Inferior parietal cortex (tissue), 1 donor: ENCODE results near the gene NUDT9.
A peak's percentile ranks its signal among the peaks of the same experiment; 100 is the strongest.
"Not testable (repeated sequence)": the region's sequence is repeated elsewhere in the genome, so short reads cannot be mapped to it uniquely, and the experiment has no call there.

Experiments
- DNase-seq: peaks from one replicate; pipeline ENCODE4 v3.0.0-alpha.2; 2016; ENCODE audit errors: extremely low spot score

NUDT9 gene, protein sequence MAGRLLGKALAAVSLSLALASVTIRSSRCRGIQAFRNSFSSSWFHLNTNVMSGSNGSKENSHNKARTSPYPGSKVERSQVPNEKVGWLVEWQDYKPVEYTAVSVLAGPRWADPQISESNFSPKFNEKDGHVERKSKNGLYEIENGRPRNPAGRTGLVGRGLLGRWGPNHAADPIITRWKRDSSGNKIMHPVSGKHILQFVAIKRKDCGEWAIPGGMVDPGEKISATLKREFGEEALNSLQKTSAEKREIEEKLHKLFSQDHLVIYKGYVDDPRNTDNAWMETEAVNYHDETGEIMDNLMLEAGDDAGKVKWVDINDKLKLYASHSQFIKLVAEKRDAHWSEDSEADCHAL

DNA sequence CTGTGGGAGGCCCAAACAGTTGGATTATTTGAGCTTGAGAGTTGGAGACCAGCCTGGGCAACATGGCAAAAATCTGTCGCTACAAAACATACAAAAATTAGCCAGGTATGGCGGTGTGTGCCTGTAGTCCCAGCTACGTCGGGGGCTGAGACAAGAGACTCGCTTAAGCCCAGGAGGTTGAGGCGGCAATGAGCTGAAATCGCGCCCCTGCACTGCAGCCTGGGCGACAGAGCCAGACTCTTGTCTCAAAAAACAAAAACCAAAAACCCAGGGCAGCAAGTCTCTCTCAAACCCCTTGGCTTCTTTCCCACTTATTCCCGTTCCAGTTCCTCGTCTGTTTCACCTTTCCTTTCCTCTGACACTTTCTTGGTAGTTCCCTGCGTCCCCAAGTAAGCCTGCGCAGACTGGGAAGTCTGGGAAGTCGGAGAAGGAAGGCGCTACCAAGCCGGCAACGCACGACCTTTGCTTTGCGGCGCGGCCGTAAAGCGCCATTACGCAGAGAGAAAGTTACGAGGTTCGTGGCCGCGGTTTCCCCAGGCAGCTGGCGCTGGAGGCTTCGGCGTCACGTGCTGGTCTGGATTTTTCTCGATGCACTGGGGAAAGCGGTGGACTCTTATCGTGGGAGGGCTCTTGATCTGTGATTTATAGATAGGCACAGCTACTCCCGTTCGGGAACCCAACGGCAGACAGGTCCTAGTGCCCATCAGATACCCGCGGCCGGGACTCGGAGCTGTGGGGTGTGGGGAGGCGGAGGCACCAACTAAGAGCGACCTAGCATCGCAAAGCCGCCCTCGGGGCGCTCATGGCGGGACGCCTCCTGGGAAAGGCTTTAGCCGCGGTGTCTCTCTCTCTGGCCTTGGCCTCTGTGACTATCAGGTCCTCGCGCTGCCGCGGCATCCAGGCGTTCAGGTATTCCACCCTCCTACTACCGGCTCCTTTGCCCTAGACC lies at the start of gene NUDT9:
Gene NUDT9, plus strand, starts transcription at position 470 of the 949 bp plus-strand sequence. Its CDS starts 333 bp downstream, at position 803.
- peak; percentile 94 for DNase-seq

DNA sequence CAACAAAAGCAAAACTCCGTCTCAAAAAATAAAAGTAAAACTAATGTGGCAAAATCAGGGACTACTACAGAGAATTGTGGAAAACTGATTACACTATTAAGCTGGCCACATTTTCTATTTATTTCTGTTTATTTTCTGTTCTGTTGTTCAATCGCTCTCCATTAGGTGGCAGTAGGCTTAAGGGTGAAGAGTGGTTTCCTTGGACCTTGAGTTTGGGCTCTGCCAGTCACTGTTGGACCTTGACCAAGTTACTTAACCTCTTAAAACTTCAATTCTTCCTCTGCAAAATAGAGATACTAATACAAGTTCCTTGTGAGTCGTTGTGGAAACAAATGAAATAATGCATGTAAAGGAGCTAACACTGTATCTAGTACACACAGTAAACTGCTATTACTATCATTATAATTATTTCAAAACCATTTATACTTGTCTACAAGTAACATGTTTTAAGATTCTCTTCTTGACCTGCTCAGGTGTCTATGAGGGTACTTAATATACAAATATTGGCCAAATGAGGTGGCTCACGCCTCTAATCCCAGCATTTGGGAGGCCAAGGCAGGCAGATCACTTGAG lies 46.6 kb upstream of the NUDT9 start:
- DNase-seq: peak; percentile 68

DNA sequence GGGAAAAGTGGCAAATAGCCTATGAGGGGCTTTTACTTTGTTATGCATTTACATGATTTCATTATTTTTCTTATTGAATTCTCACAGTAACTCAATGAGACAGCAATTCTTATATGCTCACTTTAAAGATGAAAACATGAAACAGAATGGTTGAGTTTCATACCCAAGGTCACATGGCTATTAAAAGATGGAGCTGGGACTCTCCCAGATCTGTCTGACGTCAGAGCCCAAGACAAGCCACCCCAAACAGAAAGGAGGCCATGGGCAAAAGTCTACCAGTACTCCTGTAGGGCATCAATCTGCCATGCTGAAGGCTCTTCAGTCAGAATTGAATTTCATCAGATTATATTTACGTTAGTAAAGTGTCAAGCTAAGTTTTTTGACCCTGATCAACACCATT lies 44.6 kb upstream of the NUDT9 start:
- DNase-seq: no peak

DNA sequence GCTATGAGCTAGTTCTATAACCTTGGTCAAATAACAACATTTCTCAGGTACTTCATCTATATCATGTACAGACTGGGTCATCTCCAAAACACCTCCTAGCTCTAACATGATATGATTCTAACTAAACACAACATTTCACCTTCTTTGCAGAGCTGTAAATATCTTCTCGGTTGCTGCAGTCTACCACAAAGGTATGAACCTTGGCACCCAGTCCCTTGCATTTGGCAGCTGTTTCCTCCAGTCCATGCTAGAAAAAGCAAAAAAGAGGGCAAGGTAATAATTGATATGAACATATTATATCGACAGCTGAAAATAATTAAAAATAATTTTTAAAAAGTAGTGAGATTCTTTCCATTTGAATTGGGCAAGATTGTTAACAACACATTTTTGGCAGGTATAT lies 40.3 kb upstream of the NUDT9 start:
- no peak for DNase-seq

DNA sequence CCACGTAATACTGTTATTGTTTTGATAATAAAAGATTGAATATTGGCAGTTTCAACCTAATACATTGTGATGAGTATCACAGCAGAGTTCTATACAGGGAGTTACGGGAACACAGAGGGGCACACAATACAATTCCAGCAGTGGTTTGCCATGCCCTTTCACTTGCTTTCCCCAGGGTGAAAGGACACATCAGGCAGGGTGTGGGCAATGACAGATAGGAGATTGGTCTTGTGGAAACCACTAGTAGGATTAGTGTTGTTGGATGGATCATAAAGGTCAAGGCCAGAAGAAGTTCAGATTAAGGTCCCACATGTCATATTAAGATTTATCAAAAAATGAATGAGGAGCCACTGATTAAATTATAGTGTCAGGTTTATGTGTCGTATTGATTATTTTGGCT lies 39.4 kb upstream of the NUDT9 start:
- no peak for DNase-seq

DNA sequence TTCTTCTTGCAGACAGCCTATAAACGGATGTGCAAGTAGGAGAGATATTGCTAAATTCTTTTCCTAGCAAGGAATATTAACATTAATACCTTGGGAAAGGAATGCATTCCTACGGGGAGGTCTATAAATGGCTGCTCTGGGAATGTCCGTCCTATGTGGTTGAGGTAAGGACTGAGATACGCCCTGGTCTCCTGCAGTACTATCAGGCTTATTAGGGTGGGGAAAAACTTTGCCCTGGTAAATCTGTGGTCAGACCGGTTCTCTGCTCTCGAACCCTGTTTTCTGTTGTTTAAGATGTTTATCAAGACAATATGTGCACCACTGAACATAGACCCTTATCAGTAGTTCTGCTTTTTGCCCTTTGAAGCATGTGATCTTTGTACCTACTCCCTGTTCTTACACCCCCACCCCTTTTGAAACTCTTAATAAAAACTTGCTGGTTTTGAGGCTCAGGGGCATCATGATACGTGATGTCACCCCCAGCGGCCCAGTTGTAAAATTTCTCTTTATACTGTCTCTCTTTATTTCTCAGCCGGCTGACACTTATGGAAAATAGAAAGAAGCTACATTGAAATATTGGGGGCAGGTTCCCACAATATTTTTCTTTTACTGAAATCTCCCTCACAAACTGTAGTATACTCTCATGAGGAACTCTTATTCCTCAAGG lies 37.8 kb upstream of the NUDT9 start:
- DNase-seq: not testable (repeated sequence)

DNA sequence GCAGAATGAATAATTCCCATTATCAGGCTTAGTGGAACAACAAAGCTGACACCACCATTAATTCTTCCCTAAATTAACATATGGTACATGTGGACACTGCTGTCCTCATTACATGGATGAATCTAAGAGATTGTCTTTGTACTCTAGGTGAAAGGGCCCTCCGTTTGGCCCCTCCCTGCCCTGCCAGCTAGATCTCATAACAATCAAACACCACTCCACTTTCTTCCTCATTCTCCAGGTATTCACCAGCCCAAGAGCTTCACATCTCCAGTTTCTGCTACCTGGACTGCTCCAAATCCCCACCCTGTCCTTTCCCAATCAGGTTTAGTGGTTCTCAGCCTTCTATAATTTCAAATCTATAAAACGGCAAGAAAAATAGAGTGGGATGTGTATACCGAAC lies 35.1 kb upstream of the NUDT9 start:
- DNase-seq: no peak

DNA sequence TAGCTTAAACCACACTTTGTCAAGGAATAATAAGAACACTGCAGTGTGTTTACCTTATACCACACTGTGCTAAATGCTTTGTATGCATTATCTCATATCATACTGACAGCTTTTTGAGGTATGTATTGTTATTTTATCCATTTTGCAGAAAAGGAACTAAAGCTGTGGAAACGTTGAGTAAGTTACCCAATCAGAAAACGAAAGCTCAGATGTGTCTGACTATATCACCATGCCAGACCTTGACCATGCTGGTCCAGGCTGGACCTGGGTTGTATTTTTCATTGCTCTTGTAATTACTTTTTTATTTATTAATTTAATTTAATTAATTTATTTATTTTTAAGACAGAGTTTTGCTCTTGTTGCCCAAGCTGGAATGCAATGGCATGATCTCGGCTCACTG lies 33.5 kb upstream of the NUDT9 start:
- DNase-seq: no peak

DNA sequence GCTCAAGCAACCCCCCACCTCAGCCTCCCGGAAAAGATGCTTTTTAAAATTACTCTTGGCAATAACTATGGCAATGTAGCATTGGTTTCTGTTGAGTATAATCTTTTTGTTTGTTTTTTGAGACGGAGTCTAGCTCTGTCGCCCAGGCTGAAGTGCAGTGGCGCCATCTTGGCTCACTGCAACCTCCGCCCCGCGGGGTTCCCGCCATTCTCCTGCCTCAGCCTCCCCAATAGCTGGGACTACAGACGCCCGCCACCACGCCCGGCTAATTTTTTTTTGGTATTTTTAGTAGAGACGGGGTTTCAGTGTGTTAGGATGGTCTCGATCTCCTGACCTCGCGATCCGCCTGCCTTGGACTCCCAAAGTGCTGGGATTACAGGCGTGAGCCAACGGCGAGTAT lies 32.3 kb upstream of the NUDT9 start:
- not testable (repeated sequence) for DNase-seq

DNA sequence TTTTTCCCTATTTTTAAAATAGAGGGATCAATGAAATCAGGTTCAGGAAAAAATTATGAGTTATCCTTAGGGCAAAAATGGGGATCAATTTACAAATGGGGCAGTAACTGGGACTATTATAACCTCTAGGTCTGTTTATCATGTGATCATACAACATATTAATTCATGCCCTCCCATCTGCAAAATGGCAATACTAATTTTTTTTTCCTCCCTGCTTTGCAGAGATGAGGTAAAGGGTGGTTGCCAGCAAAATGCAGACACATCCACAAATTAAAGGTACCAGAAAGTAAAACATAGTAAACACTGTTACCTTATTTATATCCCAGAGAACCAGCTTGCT lies 31.9 kb upstream of the NUDT9 start:
- no peak for DNase-seq

DNA sequence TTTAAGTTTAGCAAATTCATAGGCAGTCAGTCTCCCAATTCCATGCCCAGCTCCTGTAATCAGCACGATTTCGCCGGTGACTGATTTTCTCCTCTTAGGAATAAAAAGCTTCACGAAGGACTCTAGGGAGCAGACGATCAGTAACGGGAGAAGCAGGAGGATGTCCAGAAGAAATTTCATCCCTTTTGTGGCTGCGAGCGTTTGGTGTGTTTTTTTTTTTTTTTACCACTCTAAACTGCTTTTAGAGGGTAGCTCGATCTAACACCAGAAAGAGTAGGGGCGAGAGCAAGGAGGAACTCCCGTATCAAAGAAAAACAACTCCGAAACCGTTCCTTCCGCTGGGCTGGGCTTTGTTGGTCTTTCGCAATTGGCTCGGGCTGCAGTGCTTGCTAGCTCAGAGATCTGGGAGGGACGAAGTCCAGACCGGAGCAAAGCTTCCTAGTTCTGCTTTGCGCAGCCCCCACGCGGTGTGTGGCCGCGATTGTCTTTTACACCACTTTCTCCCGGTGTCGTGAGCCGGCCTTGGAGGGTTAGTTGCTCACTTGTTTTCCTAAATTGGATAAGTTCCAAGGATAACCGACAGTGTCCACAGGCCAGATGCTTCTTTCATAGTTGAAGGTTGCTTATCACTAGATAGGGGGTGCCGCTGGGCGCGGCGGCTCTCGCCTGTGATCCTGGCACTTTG lies 31.3 kb upstream of the NUDT9 start, which contains the start of gene HSD17B11:
Gene HSD17B11, minus strand, starts transcription at position 298 of the 685 bp plus-strand sequence. Its CDS starts 118 bp downstream, at position 180.
- peak; percentile 91 for DNase-seq

DNA sequence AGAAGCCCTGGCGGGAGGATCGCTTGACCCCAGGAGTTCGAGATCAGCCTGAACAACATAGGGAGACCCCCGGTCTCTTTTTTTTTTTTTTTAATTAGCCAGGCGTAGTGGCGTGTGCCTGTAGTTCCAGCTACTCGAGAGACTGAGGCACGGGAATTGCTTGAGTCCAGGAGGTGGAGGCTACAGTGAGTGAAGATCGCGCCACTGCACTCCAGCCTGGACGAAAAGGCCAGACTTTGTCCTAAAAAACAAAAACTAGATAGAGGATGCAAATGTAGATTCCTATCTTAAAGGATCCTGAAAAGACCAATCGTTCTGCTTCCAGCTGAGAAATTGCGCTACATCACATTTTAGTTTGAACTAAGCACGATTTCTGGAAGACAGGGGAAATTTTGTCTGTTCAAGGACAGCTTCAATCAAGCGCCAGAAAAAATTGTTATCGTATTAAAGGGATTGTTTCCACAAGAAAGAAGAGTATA lies 30.8 kb upstream of the NUDT9 start:
- no peak for DNase-seq

DNA sequence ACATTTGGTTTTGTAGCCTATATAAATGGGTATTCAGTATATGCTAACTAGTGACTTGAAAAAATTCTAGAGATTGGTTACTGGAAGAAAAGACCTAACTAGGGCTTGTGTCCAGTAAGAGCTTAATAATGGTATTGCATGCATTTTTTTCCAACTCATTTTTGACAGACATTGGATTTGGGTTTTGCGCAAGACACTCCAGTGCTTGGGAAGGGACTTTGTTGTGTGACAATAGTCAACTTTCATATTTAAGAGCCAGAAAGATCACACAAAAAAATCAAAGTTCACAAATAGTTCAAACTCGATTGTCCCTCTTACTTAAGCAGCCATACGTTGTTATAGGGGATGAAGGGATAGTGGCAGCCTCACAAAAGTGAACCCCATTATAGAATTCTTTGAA lies 30.2 kb upstream of the NUDT9 start:
- DNase-seq: no peak

DNA sequence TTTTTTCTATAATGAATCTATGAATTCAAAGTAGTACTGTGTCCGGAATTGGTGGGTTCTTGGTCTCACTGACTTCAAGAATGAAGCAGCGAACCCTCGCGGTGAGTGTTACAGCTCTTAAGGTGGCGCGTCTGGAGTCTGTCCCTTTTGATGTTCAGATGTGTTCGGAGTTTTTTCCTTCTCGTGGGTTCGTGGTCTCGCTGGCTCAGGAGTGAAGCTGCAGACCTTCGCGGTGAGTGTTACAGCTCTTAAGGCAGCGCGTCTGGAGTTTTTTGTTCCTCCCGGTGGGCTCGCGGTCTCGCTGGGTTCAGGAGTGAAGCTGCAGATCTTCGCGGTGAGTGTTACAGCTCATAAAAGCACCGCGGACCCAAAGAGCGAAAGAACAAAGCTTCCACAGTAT lies 27.3 kb upstream of the NUDT9 start:
- not testable (repeated sequence) for DNase-seq

DNA sequence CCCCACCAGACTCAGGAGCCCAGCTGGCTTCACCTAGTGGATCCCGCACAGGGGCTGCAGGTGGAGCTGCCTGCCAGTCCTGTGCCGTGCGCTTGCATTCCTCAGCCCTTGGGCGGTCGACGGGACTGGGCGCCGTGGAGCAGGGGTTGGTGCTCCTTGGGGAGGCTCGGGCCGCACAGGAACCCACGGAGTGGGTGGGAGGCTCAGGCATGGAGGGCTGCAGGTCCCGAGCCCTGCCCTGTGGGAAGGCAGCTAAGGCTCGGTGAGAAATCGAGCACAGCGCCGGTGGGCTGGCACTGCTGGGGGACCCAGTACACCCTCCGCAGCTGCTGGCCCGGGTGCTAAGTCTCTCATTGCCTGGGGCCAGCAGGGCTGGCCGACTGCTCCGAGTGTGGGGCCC lies 26.5 kb upstream of the NUDT9 start:
- DNase-seq: not testable (repeated sequence)

DNA sequence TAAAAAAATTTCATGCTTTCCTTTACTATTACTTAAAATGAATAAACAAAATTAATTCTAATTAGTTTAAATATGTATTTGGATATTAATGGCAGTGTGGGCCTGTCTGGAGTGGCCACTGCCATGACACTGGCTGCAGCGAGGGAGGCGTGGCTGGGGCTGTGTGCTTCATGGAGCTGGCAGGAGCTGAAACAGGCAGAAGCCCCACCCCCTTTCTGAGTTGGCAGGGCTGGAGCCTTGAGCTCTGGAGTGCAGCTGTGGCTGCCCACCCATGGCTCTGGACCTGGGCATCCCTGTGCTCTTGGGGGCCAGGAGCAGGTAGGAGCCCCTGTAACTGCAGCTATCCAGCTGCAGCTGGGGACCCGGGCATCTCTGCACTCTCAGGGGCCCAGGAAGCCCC lies 23.2 kb upstream of the NUDT9 start:
- DNase-seq: no peak

DNA sequence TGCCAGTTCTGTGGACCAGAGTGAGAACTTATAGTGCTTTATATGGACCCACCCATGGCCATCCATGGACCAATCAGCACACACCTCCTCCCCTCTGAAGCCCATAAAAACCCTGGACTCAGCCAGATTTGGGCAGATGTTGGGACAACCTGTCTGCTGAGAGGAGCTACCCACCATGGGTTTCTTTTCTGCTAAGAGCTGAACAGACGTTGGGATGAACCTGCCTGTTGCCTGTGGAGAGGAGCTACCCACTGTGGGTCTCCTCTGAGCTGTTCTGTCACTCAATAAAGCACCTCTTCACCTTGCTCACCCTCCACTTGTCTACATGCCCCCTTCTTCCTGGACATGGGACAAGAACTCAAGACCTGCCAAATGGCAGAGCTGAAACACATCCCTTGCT lies 22.4 kb upstream of the NUDT9 start:
- no peak for DNase-seq

DNA sequence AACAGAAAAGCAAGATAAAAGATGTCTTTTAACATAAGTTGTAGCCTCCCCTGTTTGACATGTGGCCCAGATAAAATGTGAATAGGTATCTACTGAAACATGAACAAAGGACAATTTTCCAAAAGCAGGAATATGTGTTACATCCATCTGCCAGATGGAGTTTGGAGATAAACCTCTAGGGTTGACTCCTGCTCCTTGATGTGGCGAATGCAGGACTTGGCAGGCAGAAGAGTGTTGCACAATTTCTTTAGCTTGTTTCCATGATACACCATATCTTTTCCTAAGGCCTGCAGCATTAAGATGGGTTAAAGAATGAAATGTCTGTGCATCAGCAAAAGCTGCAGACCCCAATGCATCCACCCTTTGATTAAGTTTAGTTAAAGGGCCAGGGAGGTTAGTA lies 18.6 kb upstream of the NUDT9 start:
- DNase-seq: not testable (repeated sequence)

DNA sequence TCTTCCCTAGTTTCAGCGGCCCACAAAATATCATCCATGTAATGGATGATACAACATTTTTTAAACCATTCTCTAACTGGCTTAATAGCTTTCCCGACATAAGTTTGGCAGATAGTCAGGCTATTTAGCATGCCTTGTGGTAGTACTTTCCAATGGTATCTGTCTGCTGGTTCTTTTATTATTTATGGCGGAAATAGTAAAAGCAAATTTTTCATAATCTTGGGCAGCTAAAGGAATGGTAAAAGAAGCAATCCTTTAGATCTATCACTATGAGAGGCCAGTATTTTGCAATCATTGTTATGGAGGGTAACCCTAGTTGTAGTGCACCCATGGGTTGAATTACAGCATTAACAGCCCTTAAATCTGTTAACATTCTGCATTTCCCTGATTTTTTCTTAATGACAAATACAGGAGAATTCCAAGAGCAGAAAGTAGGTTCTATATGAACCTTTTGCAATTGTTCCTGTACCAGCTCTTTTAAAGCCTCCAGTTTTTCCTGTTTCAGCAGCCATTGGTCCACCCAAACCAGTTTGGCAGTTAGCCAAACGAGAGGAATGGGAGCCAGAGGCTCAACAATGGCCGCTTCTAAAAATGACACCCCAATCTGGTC lies 17.1 kb upstream of the NUDT9 start:
- no peak for DNase-seq

DNA sequence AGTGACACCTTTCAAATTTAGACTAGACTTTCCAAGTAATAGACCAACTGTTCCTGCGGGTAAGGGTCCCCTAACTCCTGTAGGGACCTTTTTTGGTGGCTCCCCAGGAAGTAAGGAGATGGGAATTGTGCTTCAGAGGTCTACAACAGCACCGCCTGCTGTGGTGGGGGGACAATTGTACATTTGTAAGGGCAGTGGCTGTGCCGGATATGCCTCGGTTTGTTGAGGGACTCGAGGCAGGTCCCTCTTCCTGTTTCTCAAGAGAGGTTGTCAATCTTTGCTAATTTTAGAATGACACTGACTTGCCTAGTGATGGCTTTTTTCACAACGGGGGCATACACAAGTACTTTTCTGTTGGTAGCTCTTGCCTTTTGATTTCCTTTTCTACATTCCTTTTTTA lies 15.9 kb upstream of the NUDT9 start:
- no peak for DNase-seq

DNA sequence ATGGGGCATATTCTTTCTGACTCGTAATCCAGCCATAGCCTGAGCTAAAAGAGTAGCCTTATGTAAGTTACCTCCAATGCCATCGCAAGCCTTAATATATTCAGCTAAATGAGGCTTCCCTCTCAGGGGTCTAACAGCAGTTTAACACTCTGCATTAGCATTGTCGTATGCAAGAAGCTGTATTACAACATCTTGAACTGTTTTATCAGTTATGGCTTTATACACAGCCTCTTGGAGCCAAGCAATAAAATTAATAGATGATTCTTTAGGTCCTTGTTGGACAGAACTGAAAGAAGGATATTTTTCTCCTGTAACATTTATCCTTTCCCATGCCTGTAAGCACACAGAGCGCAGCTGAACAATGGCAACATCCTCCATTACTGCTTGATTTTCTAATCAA lies 15.5 kb upstream of the NUDT9 start:
- DNase-seq: not testable (repeated sequence)
